Measurements from ENCODE around the gene TICRR.
"Not testable (repeated sequence)": the region's sequence is repeated elsewhere in the genome, so short reads cannot be mapped to it uniquely, and the experiment has no call there.

Gene TICRR, protein sequence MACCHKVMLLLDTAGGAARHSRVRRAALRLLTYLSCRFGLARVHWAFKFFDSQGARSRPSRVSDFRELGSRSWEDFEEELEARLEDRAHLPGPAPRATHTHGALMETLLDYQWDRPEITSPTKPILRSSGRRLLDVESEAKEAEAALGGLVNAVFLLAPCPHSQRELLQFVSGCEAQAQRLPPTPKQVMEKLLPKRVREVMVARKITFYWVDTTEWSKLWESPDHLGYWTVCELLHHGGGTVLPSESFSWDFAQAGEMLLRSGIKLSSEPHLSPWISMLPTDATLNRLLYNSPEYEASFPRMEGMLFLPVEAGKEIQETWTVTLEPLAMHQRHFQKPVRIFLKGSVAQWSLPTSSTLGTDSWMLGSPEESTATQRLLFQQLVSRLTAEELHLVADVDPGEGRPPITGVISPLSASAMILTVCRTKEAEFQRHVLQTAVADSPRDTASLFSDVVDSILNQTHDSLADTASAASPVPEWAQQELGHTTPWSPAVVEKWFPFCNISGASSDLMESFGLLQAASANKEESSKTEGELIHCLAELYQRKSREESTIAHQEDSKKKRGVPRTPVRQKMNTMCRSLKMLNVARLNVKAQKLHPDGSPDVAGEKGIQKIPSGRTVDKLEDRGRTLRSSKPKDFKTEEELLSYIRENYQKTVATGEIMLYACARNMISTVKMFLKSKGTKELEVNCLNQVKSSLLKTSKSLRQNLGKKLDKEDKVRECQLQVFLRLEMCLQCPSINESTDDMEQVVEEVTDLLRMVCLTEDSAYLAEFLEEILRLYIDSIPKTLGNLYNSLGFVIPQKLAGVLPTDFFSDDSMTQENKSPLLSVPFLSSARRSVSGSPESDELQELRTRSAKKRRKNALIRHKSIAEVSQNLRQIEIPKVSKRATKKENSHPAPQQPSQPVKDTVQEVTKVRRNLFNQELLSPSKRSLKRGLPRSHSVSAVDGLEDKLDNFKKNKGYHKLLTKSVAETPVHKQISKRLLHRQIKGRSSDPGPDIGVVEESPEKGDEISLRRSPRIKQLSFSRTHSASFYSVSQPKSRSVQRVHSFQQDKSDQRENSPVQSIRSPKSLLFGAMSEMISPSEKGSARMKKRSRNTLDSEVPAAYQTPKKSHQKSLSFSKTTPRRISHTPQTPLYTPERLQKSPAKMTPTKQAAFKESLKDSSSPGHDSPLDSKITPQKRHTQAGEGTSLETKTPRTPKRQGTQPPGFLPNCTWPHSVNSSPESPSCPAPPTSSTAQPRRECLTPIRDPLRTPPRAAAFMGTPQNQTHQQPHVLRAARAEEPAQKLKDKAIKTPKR (N-terminal part only)

DNA sequence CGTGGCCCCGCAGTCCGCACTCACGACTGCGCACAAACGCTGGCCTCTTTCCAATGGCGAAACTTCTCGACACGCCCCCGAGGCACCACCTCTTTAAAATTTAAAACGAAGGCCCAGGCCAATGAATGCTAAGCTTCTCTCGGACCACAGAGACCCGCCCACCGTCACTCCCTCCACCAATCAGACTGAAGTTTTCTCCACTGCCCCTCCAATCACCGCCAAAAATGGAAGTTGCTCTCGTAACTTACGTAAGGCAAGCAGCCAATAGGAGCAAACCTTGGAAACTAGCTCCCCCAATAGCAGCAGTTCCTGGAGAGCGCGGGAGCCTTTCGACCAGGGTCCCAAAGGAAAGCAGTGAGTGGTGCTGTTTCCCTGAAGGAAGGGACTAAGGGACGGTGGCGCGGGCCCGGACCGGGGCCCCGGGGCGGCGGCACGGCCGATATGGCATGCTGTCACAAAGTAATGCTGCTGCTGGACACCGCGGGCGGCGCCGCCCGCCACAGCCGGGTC, at the start of gene TICRR:
Gene TICRR (plus strand): TSS at position 324 of the 510 bp plus-strand sequence. CDS start 118 bp downstream, at position 442.
- DNase-seq = peak; percentile 93

DNA sequence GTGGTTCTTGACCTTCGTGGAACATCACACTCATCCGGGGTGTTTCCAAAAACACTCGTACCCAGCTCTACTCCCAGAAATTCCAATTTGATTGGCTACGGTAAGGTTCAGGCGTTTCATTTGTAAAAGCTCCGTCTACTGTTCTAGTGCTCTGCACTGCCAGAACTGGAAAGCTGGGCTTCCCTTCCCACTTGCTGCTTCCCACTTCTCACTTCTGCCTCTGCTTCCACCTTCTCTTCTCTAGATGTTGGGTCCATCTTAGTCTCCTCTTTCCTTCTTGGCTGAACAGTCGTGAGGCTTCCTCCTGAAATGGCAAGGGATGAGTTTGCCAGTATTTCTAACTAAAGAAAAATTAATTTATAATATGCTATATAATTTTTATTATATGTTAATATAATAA, 49.1 kb upstream of the TICRR start:
- DNase-seq = no peak

DNA sequence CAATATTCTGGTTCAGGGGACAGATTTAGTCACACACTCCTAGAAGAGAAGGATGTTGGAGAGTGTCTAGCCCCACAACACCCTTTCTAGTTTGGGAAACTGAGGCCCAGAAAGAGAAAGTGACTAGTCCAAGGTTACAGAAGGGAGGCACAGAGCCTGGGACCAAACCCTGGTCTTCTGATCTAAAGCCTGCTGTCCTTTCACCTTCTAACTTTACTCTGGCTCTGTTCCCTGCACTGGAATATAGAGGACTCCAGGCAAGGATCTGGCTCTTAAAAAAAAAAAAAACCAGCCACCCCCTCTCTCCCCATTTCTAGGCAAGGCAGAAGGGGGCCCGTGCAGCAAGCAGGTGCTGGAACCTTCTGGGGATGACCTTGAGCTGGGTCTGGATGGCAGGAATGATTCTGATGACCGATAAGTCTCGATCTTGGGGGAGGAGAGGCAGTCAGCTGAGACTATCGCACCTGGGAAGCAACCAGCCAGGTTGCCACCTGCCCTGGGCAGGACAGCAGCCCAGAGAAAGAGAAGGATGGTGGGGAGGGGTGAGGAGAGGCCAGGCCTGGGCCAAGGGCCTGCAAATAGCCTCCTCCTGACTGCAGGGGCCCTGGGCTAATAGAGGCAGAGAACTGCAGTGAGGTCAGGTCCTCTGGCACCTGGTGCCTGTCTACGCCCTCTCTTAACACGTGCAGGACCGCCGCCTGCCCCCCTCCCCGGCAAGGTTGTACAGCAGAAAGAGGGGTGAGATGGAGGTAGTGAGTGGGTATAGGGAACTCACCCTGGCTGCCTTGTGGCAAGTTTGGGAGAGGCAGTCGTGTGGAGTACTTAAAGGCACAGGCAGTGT, 48.4 kb upstream of the TICRR start:
- DNase-seq = no peak

DNA sequence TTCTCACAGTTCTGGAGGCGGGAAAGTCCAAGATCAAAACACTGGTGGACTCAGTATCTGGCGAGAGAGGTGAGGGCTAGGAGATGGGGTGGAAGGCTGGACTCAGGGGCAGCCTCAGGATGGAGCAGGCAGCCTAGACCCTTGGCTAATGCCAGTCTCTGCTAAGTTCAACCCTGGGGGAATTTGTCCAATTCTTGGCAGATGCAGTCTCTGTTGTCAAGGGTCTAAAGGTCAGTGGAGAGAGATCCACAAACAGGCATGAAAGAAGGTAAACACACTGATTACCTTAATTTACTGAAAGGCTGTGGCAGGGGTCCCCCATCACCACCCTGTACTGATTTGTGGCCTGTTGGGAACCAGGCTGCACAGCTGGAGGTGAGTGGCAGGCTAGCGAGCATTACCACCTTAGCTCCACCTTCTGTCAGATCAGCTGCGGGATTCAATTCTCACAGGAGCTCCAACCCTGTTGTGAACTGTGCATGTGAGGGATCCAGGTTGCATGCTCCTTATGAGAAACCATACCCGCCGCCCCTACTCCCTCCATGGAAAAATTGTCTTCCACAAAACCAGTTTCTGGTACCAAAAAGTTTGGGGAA, 46.4 kb upstream of the TICRR start:
- DNase-seq = no peak

DNA sequence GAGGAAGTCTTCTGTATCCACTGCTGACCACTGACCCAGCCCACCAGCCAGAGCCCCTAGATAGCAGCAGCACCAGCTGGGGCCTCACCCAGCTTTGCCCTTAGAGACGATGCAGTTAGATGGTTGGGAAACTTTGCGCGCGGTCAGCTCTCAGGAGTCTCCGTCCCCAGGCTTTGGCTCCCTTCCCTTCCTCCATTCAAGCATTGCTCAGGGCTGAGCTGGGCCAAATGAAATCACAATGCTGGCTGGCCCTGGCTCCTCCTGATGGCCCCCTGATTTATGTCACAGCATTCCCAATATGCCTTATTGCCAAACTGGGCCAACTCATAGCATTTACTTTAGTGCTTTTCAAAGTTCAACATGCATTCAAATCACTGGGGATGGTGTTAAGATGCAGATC, 44.3 kb upstream of the TICRR start:
- DNase-seq = no peak

DNA sequence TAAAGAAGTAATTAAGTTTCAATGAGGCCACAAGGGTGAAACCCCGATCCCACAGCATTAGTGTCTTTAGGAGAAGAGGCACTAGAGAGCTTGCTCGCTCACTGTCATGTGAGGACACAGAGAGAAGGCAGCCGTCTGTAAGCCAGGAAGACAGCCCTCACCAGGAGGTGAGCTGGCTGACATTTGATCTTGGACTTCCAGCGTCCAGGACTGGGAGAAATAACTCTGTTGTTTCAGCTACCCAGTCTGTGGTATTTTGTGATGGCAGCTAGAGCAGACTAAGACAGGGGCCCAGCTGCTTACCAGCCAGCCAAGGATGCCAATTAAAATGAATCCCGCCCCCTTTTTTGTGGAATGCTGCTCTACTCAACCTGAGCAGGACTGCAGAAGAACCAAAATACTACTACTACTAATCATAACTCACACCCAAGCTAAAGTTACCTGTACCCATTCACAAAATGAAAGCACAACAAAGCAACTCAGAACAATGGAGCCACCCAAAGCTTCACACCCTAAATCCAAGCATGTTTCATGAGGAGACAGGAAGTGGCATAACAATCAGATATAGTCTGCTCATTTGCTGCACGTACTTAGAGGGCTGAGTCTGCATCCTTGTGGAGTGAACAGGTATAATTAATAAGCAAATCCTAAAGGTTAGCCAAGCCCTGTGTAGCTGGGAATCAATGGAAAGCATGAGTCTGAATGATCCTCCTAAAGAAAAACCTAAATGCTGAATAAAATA, 43.3 kb upstream of the TICRR start:
- no peak for DNase-seq

DNA sequence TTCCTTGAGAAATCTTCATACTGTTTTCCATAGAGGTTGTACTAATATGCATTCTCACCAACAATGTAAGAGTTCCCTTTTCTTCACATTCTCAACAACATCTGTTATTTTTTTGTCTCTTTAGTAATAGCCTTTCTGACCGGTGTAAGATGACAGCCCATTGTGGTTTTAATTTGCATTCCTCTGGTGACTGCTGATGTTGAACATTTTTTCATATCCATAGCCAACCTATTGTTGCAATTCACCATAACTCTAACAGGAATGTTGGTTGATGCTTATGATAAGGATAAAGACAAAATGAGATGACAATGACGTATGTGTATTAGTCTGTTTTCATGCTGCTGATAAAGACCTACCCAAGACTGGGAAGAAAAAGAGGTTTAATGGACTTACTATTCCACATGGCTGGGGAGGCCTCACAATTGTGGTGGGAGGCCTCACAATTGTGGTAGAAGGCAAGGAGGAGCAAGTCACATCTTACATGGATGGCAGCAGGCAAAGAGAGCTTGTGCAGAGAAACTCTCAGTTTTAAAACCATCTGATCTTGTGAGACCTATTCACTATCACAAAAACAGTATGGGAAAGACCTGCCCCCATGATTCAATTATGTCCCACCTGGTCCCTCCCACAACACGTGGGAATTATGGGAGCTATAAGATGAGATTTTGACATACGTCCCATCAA, 41.3 kb upstream of the TICRR start:
- DNase-seq = no peak

DNA sequence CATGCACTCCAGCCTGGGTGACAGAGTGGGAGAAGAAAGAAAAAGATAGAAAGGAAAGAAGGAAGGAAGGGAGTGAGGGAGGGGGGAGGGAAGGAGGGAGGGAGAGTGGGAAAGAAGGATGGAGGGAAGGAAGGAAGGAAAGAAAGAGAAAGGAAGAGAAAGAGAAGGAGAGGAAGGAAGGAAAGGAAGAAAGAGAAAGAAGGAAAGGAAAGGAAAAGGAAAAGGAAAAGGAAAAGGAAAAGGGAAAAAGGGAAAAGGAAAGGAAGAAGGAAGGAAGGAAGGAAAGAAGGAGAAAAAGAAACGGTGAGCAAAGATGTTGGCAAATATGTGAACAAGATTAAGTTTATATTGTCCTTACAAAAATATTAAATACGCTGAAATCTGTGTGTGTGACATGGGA, 36.2 kb upstream of the TICRR start:
- no peak for DNase-seq

DNA sequence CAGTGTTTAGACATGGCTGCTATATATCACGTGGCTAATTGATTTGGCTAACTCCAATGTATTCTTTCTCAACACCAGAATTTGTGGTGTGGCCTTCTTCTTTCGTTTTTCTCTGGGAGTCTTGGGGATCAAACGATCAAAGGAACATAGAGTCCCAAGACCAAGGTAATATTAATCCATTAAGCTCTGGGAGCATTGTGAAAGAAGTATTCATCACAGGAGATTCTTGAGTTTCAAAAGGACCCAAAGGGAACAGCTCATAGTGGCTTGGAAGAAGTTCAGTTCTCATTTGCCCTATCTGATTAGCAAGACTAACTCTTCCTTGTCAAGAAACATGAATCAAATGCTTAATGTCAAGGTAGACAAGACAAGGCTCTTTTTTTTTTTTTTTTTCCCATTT, 32.9 kb upstream of the TICRR start:
- DNase-seq = no peak

DNA sequence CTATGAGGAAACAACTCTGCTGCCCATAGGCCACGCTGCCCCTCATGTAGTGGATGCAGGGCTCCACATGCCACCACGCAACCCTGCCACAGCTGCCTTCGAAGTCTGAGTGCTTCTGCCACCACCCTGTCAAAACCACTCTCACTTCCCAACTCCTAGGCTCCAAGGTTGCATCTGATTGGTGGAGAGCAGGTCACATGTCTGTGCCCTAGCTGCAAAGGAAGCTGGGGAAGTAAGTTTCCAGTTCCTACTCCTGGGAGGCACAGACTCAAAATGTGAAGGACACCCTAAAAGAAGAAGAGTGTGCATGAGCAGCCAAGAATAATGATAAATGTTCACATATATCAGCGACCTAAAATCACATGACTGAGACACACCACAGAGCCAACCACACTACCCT, 31.9 kb upstream of the TICRR start:
- no peak for DNase-seq

DNA sequence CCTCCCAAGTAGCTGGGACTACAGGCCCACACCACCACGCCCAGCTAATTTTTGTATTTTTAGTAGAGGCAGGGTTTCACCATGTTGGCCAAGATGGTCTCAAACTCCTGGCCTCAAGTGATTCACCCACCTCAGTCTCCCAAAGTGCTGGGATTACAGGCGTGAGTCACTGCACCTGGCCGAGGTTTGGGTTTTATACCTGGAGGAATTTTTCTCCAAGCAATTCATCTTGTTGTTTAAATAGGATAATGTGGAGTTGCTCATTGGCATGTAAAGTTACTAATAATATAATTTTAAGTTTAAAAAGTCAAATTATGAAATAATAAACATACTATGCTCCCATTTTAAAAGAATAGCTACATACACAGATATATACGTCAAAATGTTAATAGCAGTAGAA, 26.1 kb upstream of the TICRR start:
- not testable (repeated sequence) for DNase-seq

DNA sequence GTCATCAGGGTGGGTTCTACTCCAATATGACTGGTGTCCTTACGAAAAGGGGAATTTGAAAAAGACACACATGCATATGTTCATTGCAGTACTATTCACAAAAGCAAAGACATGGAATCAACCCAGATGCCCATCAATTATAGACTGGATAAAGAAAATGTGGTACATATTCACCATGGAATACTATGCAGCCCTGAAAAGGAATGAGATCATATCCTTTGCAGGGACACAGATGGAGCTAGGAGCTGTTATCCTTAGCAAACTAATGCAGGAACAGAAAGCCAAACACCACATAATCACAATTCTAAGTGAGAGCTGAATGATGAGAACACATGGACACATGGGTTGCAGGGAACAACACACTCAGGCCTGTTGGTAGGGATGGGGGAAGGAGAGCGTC, 24.8 kb upstream of the TICRR start:
- no peak for DNase-seq

DNA sequence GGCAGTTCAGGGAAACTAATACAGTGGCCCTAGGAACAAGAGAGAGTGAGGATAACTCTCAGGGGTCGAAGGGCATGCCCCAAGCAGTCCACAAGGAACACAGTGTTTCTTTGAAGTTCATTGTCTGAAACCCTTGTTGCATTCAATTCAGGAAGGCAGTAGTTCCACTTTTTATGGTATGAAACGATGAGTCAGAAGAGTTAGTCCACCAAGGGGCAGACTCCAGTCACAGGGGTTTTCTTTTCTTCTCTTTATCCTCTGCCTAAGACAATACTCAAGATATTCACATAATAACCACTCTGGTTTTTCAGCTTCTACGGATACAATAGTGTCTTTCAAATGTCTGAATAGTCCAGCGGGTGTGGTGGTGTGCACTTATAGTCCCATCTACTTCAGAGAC, 23.7 kb upstream of the TICRR start:
- no peak for DNase-seq

DNA sequence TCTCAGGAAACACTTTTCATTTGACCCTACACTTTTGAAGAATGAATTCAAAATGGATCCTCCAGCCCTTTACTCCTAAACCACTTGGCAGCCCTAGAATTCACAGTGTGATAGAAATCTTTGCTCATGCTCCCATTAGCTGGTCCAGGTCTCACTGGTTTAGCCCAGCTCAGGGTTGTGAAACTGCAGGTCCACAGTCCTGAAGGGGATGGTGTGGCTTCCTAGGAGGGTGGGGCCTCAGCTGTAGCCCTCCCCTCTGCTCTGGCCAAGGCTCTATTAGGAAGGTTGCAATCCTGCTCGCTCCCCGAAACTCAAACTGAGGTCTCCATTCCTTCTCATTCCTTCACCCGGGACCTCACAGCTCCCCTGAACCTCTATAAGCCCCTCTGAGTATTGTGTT, 21.6 kb upstream of the TICRR start:
- no peak for DNase-seq

DNA sequence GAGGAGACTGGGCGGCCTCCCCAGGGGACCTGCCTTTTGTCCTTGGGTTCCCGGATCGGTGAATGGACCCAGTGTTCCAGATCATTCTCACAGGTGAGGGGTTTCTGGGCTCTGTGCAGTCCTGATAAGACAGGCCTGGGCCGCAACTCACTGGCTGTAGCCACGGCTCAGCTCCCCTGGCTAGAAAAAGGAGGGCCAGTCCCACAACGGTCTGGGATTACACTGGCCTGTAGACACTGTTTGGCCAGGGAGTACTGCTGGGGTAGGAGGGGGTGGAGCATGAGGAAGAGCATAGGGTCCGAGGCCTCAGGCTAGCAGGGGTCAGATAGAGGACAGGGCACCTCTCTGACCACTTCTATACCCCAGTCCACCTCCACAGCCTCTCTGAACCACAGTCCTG, 21.0 kb upstream of the TICRR start:
- no peak for DNase-seq

DNA sequence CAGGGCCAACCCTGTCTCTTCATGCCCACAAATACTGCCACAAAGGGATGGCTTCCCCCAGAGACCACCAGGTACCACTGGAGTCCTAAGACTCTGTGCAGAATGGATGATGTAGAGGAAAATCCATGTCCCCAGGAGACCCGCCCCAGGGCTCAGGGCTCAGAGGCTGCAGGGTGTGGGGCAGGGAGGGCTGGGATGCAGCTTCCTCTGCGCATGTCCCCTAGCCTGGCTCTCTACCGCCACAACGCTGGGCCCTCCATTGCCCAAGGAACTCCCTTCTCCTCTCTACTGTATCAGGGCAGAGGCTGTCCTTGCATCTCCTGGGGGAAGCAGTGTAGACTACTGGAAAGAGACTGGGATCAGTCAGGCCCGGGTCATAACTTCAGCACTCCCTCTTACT, 19.5 kb upstream of the TICRR start:
- no peak for DNase-seq

DNA sequence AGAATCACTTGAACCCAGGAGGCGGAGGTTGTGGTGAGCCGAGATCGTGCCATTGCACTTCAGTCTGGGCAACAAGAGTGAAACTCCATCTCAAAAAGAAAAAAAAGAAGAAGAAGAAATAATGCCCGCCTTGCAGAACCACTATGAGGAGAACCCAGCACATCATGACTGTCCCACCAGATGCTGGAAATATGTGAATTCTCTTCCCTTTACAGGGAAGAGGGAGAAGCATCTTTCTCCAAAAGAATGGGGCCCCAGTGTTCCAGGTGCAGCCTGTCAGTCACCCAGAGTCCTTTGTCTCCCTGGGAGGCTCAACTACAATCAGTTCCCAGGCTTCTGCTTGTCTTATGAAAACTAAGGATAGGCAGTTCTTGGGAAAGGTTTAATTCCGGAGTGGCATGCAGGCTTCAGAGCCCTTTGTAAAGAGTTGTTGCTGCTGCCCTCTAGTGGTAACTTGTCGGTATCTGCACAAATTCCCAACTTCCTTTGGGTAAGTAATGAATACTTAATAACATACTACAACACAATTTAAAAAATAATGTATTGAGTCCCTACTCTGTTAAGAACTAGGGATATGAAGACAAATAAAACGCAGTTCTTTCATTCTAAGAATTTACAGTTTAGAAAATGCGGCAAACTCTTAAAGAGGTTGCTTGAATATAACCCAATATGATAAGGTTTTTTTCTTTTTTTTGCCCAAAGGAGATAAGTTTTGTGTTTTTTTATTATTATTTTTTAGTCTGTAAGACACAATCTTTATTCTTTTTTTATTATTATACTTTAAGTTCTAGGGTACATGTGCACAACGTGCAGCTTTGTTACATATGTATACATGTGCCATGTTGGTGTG, 18.6 kb upstream of the TICRR start:
- DNase-seq = peak; percentile 36

DNA sequence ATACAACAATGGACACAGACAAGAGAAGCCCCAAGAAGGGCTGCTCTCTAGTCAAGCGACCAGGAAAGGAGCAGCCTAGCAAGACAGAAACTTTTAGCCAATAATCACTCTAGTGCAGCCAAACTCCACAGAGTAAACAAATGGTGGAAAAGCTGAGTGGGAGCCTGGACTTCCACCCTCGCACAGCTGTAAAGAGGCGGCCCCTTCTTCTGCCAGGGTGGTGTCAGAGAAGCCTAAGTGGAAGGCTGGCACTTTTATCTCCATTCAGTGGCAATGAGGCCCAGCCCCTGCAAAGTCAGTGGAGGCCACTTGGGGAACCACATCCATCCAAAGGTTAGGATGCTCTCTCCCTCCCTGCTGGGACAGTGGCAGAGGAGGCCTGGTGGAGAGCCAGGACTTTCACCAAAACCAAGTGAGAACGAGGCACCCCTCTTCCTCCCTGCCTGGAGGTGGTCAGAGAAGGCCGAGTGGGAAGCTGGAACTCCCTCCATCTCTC, 15.5 kb upstream of the TICRR start:
- no peak for DNase-seq

DNA sequence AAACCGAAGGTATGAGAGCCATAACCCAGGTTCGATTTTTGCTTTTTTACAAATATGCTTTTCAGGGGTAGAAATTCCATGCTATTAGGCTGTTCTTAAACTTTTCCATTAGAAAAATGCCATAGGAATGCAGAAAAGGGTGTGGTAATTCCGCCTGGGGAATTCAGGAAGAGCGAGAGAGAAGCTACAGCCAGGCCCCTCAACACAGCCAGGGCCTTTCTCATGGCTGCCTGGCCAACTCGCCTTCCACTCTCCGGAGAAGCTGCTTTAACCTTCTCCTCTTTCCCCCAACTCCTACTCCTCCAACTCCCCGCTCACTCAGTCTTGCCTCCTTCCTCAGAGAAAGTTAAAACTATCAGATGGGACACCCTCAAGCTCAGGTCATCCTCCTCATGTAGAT, 9.1 kb upstream of the TICRR start:
- DNase-seq = no peak
